ENCODE measurements around the gene NSL1.

Gene NSL1

GRCh38 chr1:212688341-212689047 lies 103.1 kb downstream of the NSL1 start:
- TF ChIP-seq SUZ12 (IDR thresholded peaks at IDR 0.05) (no peak), BHLHE40 (IDR thresholded peaks at IDR 0.05; ENCODE audit: borderline replicate concordance) (no peak), HDGF (IDR thresholded peaks at IDR 0.05; ENCODE audit: borderline replicate concordance) (no peak)
- ChIA-PET POLR2A (no interaction called here), CTCF (interaction anchor here (0.6 kb wide), 1 partner anchor 14 kb away, joined by 3 read pairs; no protein-coding TSS in a partner anchor)
- DNase-seq (ENCODE audit: extremely low spot score): peak; percentile 6

GRCh38 chr1:212687811-212688210 lies 103.8 kb downstream of the NSL1 start:
- ChIA-PET CTCF (no interaction called here), POLR2A (no interaction called here)
- TF ChIP-seq ARNT (IDR thresholded peaks at IDR 0.05): no peak
- DNase-seq (ENCODE audit: extremely low spot score): no peak

- POLR2A ChIA-PET: no interaction called here
- CTCF ChIA-PET: interaction anchor here (0.6 kb wide), 2 partner anchors 22 to 263 kb away, joined by 3 to 5 read pairs; no protein-coding TSS in a partner anchor
These were observed 105.0 kb downstream of the NSL1 start for GRCh38 chr1:212686591-212686990.

GRCh38 chr1:212686069-212686468 lies 105.5 kb downstream of the NSL1 start:
- ChIA-PET POLR2A (no interaction called here), CTCF (no interaction called here)
- DNase-seq (ENCODE audit: extremely low spot score): no peak
- TF ChIP-seq FOXM1 (IDR thresholded peaks at IDR 0.05; ENCODE audit: borderline replicate concordance): no peak
- TF ChIP-seq ELF4 (IDR thresholded peaks at IDR 0.05): no peak
- TF ChIP-seq, protein P1, sequence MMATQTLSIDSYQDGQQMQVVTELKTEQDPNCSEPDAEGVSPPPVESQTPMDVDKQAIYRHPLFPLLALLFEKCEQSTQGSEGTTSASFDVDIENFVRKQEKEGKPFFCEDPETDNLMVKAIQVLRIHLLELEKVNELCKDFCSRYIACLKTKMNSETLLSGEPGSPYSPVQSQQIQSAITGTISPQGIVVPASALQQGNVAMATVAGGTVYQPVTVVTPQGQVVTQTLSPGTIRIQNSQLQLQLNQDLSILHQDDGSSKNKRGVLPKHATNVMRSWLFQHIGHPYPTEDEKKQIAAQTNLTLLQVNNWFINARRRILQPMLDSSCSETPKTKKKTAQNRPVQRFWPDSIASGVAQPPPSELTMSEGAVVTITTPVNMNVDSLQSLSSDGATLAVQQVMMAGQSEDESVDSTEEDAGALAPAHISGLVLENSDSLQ (IDR thresholded peaks at IDR 0.05): no peak
- TF ChIP-seq L3MBTL2 (conservative IDR thresholded peaks at IDR 0.05): no peak

More at GRCh38 chr1:212686591-212686990, 105.0 kb downstream of the NSL1 start:
- DNase-seq (ENCODE audit: extremely low spot score): no peak
- TF ChIP-seq FOXA1 (IDR thresholded peaks at IDR 0.05) (no peak), FOXM1 (IDR thresholded peaks at IDR 0.05; ENCODE audit: borderline replicate concordance) (no peak), CTBP1 (IDR thresholded peaks at IDR 0.05; ENCODE audit: borderline replicate concordance) (no peak), BHLHE40 (IDR thresholded peaks at IDR 0.05; ENCODE audit: borderline replicate concordance) (no peak), ELF4 (IDR thresholded peaks at IDR 0.05) (no peak), L3MBTL2 (conservative IDR thresholded peaks at IDR 0.05) (no peak), ARNT (IDR thresholded peaks at IDR 0.05) (no peak), LEF1 (IDR thresholded peaks at IDR 0.05; ENCODE audit: borderline replicate concordance) (no peak), HDGF (IDR thresholded peaks at IDR 0.05; ENCODE audit: borderline replicate concordance) (no peak)

GRCh38 chr1:212685429-212685828 lies 106.1 kb downstream of the NSL1 start:
- no peak for TF ChIP-seq NFRKB (IDR thresholded peaks at IDR 0.05)
- TF ChIP-seq ELF4 (IDR thresholded peaks at IDR 0.05): no peak
- no peak for TF ChIP-seq FOXA1 (IDR thresholded peaks at IDR 0.05)
- no peak for TF ChIP-seq ARNT (IDR thresholded peaks at IDR 0.05)
- no peak for TF ChIP-seq BHLHE40 (IDR thresholded peaks at IDR 0.05; ENCODE audit: borderline replicate concordance)
- TF ChIP-seq TARDBP (IDR thresholded peaks at IDR 0.05): no peak
- no peak for TF ChIP-seq ZNF384 (IDR thresholded peaks at IDR 0.05)
- TF ChIP-seq CTBP1 (IDR thresholded peaks at IDR 0.05; ENCODE audit: borderline replicate concordance): no peak
- no peak for TF ChIP-seq FOXM1 (IDR thresholded peaks at IDR 0.05; ENCODE audit: borderline replicate concordance)
- TF ChIP-seq L3MBTL2 (conservative IDR thresholded peaks at IDR 0.05): no peak
- no peak for TF ChIP-seq HDGF (IDR thresholded peaks at IDR 0.05; ENCODE audit: borderline replicate concordance)
- TF ChIP-seq LEF1 (IDR thresholded peaks at IDR 0.05; ENCODE audit: borderline replicate concordance): no peak
- TF ChIP-seq, protein P1 (IDR thresholded peaks at IDR 0.05): no peak
- TF ChIP-seq SUZ12 (IDR thresholded peaks at IDR 0.05): no peak
- no peak for TF ChIP-seq SP1 (IDR thresholded peaks at IDR 0.05)
- TF ChIP-seq FOXK2 (IDR thresholded peaks at IDR 0.05): no peak
- CTCF ChIA-PET: no interaction called here
- DNase-seq (ENCODE audit: extremely low spot score): no peak
- POLR2A ChIA-PET: no interaction called here

GRCh38 chr1:212684521-212685090 lies 107.0 kb downstream of the NSL1 start:
- ChIA-PET POLR2A (interaction anchor here (0.5 kb wide), 1 partner anchor 217 kb away, joined by 3 read pairs; no protein-coding TSS in a partner anchor), CTCF (interaction anchor here (0.9 kb wide), 1 partner anchor 19 kb away, joined by 4 read pairs; no protein-coding TSS in a partner anchor)
- DNase-seq (ENCODE audit: extremely low spot score): no peak
- TF ChIP-seq HDGF (IDR thresholded peaks at IDR 0.05; ENCODE audit: borderline replicate concordance): no peak
- no peak for TF ChIP-seq ARNT (IDR thresholded peaks at IDR 0.05)
- no peak for TF ChIP-seq CTBP1 (IDR thresholded peaks at IDR 0.05; ENCODE audit: borderline replicate concordance)
- no peak for TF ChIP-seq SUZ12 (IDR thresholded peaks at IDR 0.05)
- no peak for TF ChIP-seq FOXK2 (IDR thresholded peaks at IDR 0.05)
- TF ChIP-seq SP1 (IDR thresholded peaks at IDR 0.05): no peak
- TF ChIP-seq ELF4 (IDR thresholded peaks at IDR 0.05): no peak
- TF ChIP-seq FOXA1 (IDR thresholded peaks at IDR 0.05): no peak

DNA sequence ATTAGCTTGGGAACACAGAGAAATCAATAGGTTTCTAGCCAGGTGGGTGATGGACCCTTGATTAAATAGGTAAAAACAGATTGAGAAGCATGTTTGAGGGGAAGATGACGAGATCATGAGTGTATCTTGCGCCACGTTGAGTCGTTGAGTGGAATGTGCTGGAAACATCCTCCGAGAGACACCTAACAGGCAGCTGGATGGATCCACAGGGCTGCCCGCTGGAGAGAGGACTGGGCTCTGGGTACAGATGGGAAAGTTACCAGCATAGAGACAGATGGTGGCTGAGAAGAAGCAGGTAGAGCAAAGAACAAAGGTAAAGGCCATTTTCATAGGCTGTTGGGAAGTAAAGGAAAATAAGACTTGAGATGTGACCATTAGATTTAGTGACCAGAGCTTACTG lies 107.5 kb downstream of the NSL1 start:
- CTCF ChIA-PET: interaction anchor here (0.9 kb wide), 1 partner anchor 19 kb away, joined by 4 read pairs; no protein-coding TSS in a partner anchor
- POLR2A ChIA-PET: interaction anchor here (0.5 kb wide), 1 partner anchor 216 kb away, joined by 3 read pairs; no protein-coding TSS in a partner anchor
- TF ChIP-seq FOXA1 (IDR thresholded peaks at IDR 0.05): no peak
- TF ChIP-seq TARDBP (IDR thresholded peaks at IDR 0.05): no peak

More for the DNA sequence above, 107.5 kb downstream of the NSL1 start:
- DNase-seq (ENCODE audit: extremely low spot score): no peak

Measured in HEK293T (cell line).